Heart left ventricle (tissue), 16 donors: Measurements from ENCODE around the gene DRD2. TPM values are rescaled to one million over a fixed set of nuclear protein-coding genes. Genes with fewer than 3 reads are reported as not detected.

Experiments
- ATAC-seq, 4 donors: fragments of 200-7000 bp; cut with Tn5 transposase; one replicate each; pipeline ENCODE4 v1.9.1; 2020 to 2022; ENCODE audit warnings: moderate library complexity in 4 of 4, mild to moderate bottlenecking in 3 of 4, moderate number of reproducible peaks in 1 of 4
- DNase-seq, 5 donors: peaks; one replicate each; pipeline ENCODE4 v3.0.0-alpha.2; 2020
- H3K27ac ChIP-seq, 12 donors: fragments of 200-600 bp; sonication (generic) in 4 of 12; one replicate each; pipeline versions ENCODE4 v1.5.0 to v1.8.0; 2016 to 2022; ENCODE audit warnings: mild to moderate bottlenecking in 2 of 12
- H3K27me3 ChIP-seq, 9 donors: fragments of 200-600 bp; sonication (generic) in 2 of 9; one replicate each; pipeline versions ENCODE4 v1.5.1 to v1.8.0; 2016 to 2022; ENCODE audit warnings: mild to moderate bottlenecking in 3 of 9
- H3K36me3 ChIP-seq, 9 donors: fragments of 200-600 bp; sonication (generic) in 2 of 9; one replicate each; pipeline versions ENCODE4 v1.5.0 to v1.8.0; 2018 to 2022; ENCODE audit warnings: mild to moderate bottlenecking in 2 of 9
- H3K4me1 ChIP-seq, 12 donors: fragments of 200-600 bp; sonication (generic) in 4 of 12; one replicate each; pipeline versions ENCODE4 v1.5.0 to v1.8.0; 2016 to 2022; ENCODE audit warnings: mild to moderate bottlenecking in 3 of 12
- H3K4me3 ChIP-seq, 12 donors: fragments of 200-600 bp; sonication (generic) in 4 of 12; one replicate each; pipeline versions ENCODE4 v1.5.0 to v1.8.0; 2017 to 2022; ENCODE audit warnings: mild to moderate bottlenecking in 9 of 12, moderate library complexity in 4 of 12
- H3K9me3 ChIP-seq, 12 donors: fragments of 200-600 bp; sonication (generic) in 4 of 12; one replicate each; pipeline versions ENCODE4 v1.5.0 to v1.8.0; 2016 to 2022; ENCODE audit warnings: mild to moderate bottlenecking in 1 of 12
- POLR2A ChIP-seq, 2 donors: fragments of 450-650 bp; IDR thresholded peaks; one replicate each; pipeline ENCODE4 v1.6.1; 2017; ENCODE audit warnings: antibody characterized with exemption in 2 of 2, mild to moderate bottlenecking in 2 of 2, moderate library complexity in 2 of 2
- WGBS, 4 donors: extraction: QIAGEN DNeasy Blood & Tissue Kit in 2 of 4; methylation state at CpG; one replicate each; pipeline versions ENCODE4 v1.1.5 to v1.1.7; 2013 to 2018; 5-methylcytosine and 5-hydroxymethylcytosine counted together
- intact Hi-C, 10 donors: fragments of 100-400 bp; cut with DNase I; formaldehyde crosslinking; loops; one replicate each; pipeline versions ENCODE4 v1.11.1 to v1.14.2; 2022
- polyA plus RNA-seq, 2 donors: library from polyadenylated mRNA; stranded (reverse); fragments of 200-250 nt; gene quantifications; one replicate each; pipeline ENCODE4 v1.2.3, GENCODE V29; 2013
- total RNA-seq, 9 donors: library from RNA; depleted of rRNA in 2 of 9; stranded (reverse); fragments of >200 nt in 2 of 9; fragmentation: NEBNext Ultra II Directional in 3 of 9; extraction: Animal tissue kit (Norgen Biotek cat#: 25700) in 3 of 9; gene quantifications; one replicate each; pipeline versions ENCODE4 v1.1.0 to v1.2.4, GENCODE V29; 2016 to 2023
- TF ChIP-seq, protein P1 (sequence below), 12 donors: fragments of 200-600 bp; sonication (generic) in 4 of 12; IDR thresholded peaks; one replicate each; pipeline versions ENCODE4 v1.5.0 to v1.8.0; 2018 to 2022; ENCODE audit warnings: antibody characterized with exemption in 12 of 12, mild to moderate bottlenecking in 5 of 12
- donor health status: ischemic (EF 13 %, LVEDD 7.1; RV severe dilation, severe dysfunction).
- donor health status: healthy with polysubstance abuse.
- donor health status: DM: no; HTN: yes; CAD: no.
- donor health status: DM: no; HTN: no; CAD: no.
- donor health status: ischemic (EF 25% LVEDD 6.9; RV normal size, moderate dysfunction).
- donor health status: ischemic (EF 25% LVEDD 5.7; RV mildly dilated, moderate dysfunction).
- donor health status: healthy.
- donor health status: DM: yes; HTN: yes; CAD: no.
- donor health status: ischemic (EF 35%, LVEDD 5.7; RV mildly dilated, moderate dysfunction).
- donor health status: nonischemic (EF 11% LVEDD 7.7; RV severe dilation, severe dysfunction).
- donor health status: DM: yes; HTN: yes; CAD: no.
- donor health status: PGD.
- donor health status: ischemic (EF 29% LVEDD 5.4; RV normal size, mild dysfunction).
- donor health status: nonischemic (EF 23%, LVEDD 6.1; RV moderate dilation, normal function).

The DRD2 gene
- total and polyA plus RNA-seq, 11 donors: 0.12 to 0.14 TPM; not detected in 9

DNA sequence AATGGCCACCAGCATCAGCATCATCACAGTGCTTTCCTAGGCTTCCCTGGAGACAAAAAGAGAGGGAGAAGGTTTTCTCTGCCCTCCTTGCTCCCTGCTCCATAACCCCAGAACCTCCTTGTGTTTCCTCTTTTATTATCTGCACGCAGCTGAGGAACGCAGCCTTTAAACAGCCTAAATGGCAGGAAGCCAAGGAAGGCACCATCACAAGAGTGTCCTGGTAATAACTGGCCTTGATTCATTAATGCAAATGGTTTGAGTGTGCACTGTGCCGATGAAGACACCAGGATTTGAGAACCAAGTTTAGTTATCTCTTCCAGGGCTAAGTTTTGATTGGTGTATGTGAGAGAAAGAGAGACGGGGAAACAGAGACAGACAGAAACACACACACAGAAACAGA, 29.4 kb upstream of the DRD2 start:
- H3K27me3 ChIP-seq: peaks cover 0 to 19% (median 0%) of the 10 kb centered on the region in 9 donors
- WGBS, 4 donors: 37 to 46% (median 41%) methylated on average over 4 of the region's 4 CpGs

DNA sequence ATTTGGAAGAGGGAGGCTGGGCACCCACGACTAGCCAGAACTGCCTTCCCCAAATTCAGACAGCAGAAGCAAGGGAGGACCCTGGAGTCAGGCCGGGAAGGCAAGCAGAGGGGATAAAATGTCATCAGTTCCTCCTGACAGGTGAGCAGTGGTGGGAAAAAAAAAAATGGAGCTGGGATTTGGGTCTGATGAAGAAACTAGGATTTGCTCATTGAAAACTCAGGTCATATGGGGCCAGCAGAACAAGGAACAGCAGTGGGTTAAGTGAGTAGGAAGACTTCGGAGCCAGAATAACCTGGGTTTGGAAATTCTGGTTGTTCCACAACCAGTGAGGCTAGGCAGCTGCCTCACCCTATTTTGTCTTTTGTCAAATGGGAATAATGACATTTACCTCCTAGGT, 28.9 kb upstream of the DRD2 start:
- H3K36me3 ChIP-seq: no peaks in the 10 kb centered on the region
- H3K27me3 ChIP-seq: peaks cover 0 to 19% (median 0%) of the 10 kb centered on the region in 9 donors
- DNase-seq (no peak), ATAC-seq (no peak)
- intact Hi-C loops: no loop called here
- no peaks in the 10 kb centered on the region for H3K9me3 ChIP-seq
- no peak overlapping the region for H3K4me3 ChIP-seq
- no peaks in the 10 kb centered on the region for H3K4me1 ChIP-seq
- H3K27ac ChIP-seq: no peak overlapping the region
- WGBS, 4 donors: 66 to 78% (median 76%) methylated on average over 3 of the region's 3 CpGs
- TF ChIP-seq, protein P1, sequence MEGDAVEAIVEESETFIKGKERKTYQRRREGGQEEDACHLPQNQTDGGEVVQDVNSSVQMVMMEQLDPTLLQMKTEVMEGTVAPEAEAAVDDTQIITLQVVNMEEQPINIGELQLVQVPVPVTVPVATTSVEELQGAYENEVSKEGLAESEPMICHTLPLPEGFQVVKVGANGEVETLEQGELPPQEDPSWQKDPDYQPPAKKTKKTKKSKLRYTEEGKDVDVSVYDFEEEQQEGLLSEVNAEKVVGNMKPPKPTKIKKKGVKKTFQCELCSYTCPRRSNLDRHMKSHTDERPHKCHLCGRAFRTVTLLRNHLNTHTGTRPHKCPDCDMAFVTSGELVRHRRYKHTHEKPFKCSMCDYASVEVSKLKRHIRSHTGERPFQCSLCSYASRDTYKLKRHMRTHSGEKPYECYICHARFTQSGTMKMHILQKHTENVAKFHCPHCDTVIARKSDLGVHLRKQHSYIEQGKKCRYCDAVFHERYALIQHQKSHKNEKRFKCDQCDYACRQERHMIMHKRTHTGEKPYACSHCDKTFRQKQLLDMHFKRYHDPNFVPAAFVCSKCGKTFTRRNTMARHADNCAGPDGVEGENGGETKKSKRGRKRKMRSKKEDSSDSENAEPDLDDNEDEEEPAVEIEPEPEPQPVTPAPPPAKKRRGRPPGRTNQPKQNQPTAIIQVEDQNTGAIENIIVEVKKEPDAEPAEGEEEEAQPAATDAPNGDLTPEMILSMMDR (IDR thresholded peaks at IDR 0.05): no peak
- TF ChIP-seq POLR2A (IDR thresholded peaks at IDR 0.05): no peak

More for the DNA sequence above, 29.4 kb upstream of the DRD2 start:
- Histone ChIP-seq H3K4me3 (no peak overlapping the region), H3K9me3 (no peaks in the 10 kb centered on the region), H3K27ac (no peak overlapping the region), H3K36me3 (no peaks in the 10 kb centered on the region), H3K4me1 (no peaks in the 10 kb centered on the region)
- no peak for ATAC-seq
- no peak for DNase-seq
- intact Hi-C loops: no loop called here
- no peak for TF ChIP-seq POLR2A (IDR thresholded peaks at IDR 0.05)
- TF ChIP-seq, protein P1 (IDR thresholded peaks at IDR 0.05): no peak

DNA sequence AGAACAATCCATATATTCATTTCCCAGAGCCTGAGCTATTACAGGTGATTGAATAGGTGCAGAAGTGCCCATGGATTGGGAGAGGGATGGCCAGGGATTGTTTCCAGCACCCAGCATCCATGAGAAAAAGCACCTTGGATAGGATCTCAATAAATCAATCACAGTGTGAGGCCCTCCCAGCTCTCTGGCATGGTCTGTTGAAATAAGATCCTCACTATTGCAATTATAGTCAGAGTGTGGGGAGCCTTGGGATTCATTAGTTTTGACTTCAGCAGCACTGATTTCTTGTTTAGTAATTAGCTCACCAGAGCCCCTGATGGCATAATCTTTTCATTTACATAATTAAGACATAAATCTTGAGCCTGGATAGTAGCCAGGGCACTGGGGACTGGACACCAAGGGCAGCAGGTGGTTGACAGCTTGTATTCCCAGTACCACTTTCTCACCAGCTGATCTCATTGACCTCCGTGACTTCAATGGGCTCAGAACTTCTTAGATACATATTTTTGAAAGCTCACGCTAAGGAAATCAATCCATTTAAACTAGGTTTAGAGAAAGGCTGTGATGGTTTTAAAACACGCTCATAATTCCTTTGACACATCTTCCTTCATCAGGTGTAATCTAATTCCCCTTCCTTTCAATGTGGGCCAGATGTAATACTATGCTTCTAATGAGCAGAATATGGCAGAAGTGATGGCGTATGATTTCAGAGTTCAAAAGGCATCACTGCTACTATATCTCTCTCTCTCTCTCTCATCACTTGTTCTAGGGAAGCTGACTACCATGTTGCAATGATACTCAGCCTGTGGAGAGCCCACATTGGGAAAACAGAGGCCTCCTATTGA, 22.1 kb upstream of the DRD2 start:
- intact Hi-C loops: no loop called here
- no peak overlapping the region for H3K27ac ChIP-seq
- H3K4me3 ChIP-seq: no peak overlapping the region
- 87 to 91% (median 89%) methylated on average over 4 of the region's 4 CpGs for WGBS, 4 donors
- DNase-seq (no peak), ATAC-seq (no peak)
- H3K4me1 ChIP-seq: no peaks in the 10 kb centered on the region
- H3K27me3 ChIP-seq: peaks cover 0 to 25% (median 0%) of the 10 kb centered on the region in 9 donors
- no peaks in the 10 kb centered on the region for H3K9me3 ChIP-seq
- H3K36me3 ChIP-seq: no peaks in the 10 kb centered on the region
- TF ChIP-seq POLR2A (IDR thresholded peaks at IDR 0.05): no peak
- TF ChIP-seq, protein P1 (IDR thresholded peaks at IDR 0.05): no peak

DNA sequence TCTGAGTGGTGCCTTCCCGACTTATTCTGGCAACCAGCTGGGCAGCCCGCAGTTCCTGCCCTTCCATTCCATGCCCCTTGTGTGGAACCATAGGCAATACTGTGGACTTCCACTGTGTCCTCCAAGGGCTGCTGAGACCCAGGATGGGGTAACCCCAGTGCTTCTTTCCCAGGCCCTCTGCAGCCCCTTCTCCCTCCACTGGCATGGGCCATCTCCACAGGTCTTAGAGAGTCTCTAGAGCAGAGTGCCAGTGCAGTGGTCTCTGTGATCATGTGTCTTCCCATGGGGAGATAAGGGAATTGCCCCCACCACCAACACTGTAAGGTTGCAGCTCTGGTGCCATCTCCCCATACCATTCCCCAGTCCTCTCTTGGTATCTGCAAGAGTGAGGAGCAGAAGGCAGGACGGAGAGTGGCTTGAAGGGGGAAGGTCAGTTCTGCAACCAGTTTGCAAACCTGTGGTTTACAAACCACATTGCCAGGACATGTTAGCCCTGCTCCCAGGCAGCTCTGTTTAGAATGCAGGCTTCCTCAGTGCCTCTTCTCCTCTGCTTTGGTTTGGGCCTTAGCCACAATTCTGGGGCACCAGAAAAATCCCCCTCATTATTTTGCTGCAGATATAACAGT, 20.9 kb upstream of the DRD2 start:
- intact Hi-C loops: no loop called here
- DNase-seq (no peak), ATAC-seq (no peak)
- Histone ChIP-seq H3K27ac (no peak overlapping the region), H3K9me3 (no peaks in the 10 kb centered on the region), H3K36me3 (no peaks in the 10 kb centered on the region), H3K27me3 (peaks cover 0 to 19% (median 0%) of the 10 kb centered on the region in 9 donors), H3K4me1 (no peaks in the 10 kb centered on the region), H3K4me3 (no peak overlapping the region)
- TF ChIP-seq, protein P1 (IDR thresholded peaks at IDR 0.05): no peak
- 73 to 79% (median 76%) methylated on average over 3 of the region's 3 CpGs for WGBS, 4 donors
